B cell (primary cell): ENCODE data around the gene GMIP.

Experiments
- CTCF ChIP-seq: fragments of 200-600 bp; IDR thresholded peaks from one replicate; pipeline ENCODE4 v1.8.0; 2022; ENCODE audit warnings: antibody characterized with exemption, mild to moderate bottlenecking
- EZH2 ChIP-seq: IDR thresholded peaks from 2 replicates; pipeline ENCODE4 v1.6.1; 2012; ENCODE audit warnings: borderline replicate concordance, low read depth, mild to moderate bottlenecking, moderate library complexity, low read length; ENCODE audit not compliant: insufficient read depth, poor library complexity, severe bottlenecking

DNA sequence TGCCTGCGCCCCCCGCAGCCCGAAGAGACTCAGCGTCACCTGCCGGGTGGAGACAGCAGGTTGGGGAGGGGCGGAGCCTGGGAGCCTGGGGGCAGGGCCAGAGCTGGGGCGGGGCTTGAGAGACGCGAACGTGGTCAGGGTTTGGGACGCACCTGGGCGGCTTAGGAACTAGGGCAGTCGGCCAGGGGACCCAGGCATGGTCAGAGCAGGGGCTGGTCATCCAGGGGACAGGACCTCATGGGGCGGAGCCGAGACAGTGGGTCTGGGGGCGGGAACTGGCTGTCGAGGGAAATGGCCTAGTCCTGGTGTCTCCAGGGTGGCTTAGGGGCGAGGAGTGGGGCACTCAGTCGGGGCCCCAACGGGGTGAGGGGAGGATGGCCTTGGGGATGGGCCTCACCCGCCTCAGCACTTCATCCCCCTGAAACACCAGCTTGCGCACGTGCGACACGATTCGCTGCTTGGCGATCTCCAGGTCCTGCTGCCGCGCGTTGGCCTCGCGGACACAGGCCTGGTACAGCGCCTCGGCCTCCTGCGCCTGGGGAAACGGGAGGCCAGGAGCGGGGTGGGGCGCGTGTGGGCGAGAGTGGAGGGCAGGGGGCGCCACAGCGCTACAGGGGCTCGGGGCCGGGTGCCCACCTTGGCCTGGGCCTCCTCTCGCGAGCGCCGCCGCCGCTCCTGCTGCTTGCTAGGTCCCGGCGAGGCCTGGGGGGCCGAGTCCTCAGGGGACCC lies 5.8 kb downstream of the GMIP start:
- TF ChIP-seq CTCF (no peak), EZH2 (no peak)
